ENCODE measurements around the gene TAB2.

DNA sequence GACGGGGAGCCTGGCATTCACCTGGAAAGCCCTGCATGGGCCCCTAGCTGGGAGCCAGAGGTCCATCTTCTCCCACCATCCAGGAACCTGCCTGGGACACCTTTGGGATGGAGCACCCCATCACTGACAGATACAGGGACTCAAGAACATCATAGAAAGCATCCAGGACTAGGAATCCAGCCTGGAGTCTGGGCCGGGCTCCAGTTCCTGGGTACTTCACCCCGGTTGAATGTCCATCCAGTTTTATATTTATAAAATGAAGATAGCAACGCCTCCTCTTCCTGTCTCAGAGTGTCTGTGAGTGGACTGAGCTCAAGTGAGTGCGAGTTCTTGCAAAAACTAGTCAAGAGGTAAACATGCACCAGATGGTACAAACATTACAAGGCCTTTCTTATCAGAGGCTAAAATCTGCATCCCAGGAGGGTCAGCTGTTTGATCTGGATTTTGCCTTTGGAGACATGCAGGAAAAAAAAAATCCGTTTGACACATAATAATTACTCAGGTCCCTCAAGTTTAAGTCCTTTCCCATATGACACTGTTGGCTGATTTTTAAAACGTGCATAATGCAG, 139.9 kb downstream of the TAB2 start:
- no peak for TF ChIP-seq CTCF (IDR thresholded peaks at IDR 0.05)
- no peak for TF ChIP-seq POLR2A (IDR thresholded peaks at IDR 0.05)
- TF ChIP-seq POLR2AphosphoS5 (IDR thresholded peaks at IDR 0.05): no peak

Measured in suprapubic skin (tissue), 4 donors.